H9 (cell line): ENCODE results near the gene EPB41L2. TPM values are rescaled to one million over a fixed set of nuclear protein-coding genes. Genes with fewer than 3 reads are reported as not detected.

Experiments
- DNase-seq: peaks from one replicate; pipeline ENCODE4 v3.0.0-alpha.2; 2017
- H2AFZ ChIP-seq: one replicate; pipeline ENCODE4 v1.6.1; 2013; ENCODE audit warnings: mild to moderate bottlenecking, low read length, control low read depth, moderate library complexity
- H2AK5ac ChIP-seq: 2 replicates; pipeline ENCODE4 v1.6.1; 2013; ENCODE audit warnings: low read length, control low read depth, mixed read lengths; ENCODE audit not compliant: insufficient read length
- H2BK120ac ChIP-seq: one replicate; pipeline ENCODE4 v1.6.1; 2013; ENCODE audit warnings: low read depth, mild to moderate bottlenecking, low read length, control low read depth, inconsistent platforms; ENCODE audit not compliant: poor library complexity, severe bottlenecking
- H2BK12ac ChIP-seq: 2 replicates; pipeline ENCODE4 v1.6.1; 2013; ENCODE audit warnings: low read length, control low read depth, mixed read lengths, low read depth; ENCODE audit not compliant: insufficient read length
- H2BK15ac ChIP-seq: 2 replicates; pipeline ENCODE4 v1.6.1; 2013; ENCODE audit warnings: low read depth, low read length, control low read depth
- H2BK20ac ChIP-seq: one replicate; pipeline ENCODE4 v1.6.1; 2013; ENCODE audit warnings: low read depth, mild to moderate bottlenecking, low read length, control low read depth, inconsistent platforms; ENCODE audit not compliant: poor library complexity, severe bottlenecking
- H2BK5ac ChIP-seq: 2 replicates; pipeline ENCODE4 v1.6.1; 2013; ENCODE audit warnings: low read length, control low read depth, mixed read lengths; ENCODE audit not compliant: insufficient read length
- H3K14ac ChIP-seq: 2 replicates; pipeline ENCODE4 v1.6.1; 2013; ENCODE audit warnings: low read length, control low read depth; ENCODE audit not compliant: insufficient read depth
- H3K18ac ChIP-seq: 2 replicates; pipeline ENCODE4 v1.6.1; 2013; ENCODE audit warnings: low read depth, mild to moderate bottlenecking, mixed read lengths, low read length, control low read depth; ENCODE audit not compliant: insufficient read length
- H3K23ac ChIP-seq: 2 replicates; pipeline ENCODE4 v1.6.1; 2013; ENCODE audit warnings: low read length, control low read depth, mixed read lengths, low read depth; ENCODE audit not compliant: insufficient read length
- H3K23me2 ChIP-seq: 2 replicates; pipeline ENCODE4 v1.6.1; 2013; ENCODE audit warnings: low read depth, mild to moderate bottlenecking, mixed read lengths, low read length, control low read depth; ENCODE audit not compliant: insufficient read length, poor library complexity, severe bottlenecking
- H3K27ac ChIP-seq: 2 replicates; pipeline ENCODE4 v1.5.1; 2013; ENCODE audit warnings: low read length, control low read depth, mixed read lengths, low read depth; ENCODE audit not compliant: insufficient read length
- H3K27me3 ChIP-seq: 2 replicates; pipeline ENCODE4 v1.6.1; 2013; ENCODE audit warnings: low read length, control low read depth, inconsistent platforms; ENCODE audit not compliant: insufficient read depth
- H3K4ac ChIP-seq: 2 replicates; pipeline ENCODE4 v1.6.1; 2013; ENCODE audit warnings: low read depth, mild to moderate bottlenecking, control low read depth, inconsistent platforms, low read length, moderate library complexity
- H3K4me1 ChIP-seq: 2 replicates; pipeline ENCODE4 v1.6.1; 2013; ENCODE audit warnings: low read length, control low read depth, inconsistent platforms; ENCODE audit not compliant: insufficient read depth
- H3K4me2 ChIP-seq: 2 replicates; pipeline ENCODE4 v1.6.1; 2013; ENCODE audit warnings: low read length, control low read depth, mixed read lengths; ENCODE audit not compliant: insufficient read length, insufficient read depth
- H3K56ac ChIP-seq: 2 replicates; pipeline ENCODE4 v1.6.1; 2013; ENCODE audit warnings: low read depth, mild to moderate bottlenecking, mixed read lengths, low read length, control low read depth; ENCODE audit not compliant: insufficient read length
- H3K79me1 ChIP-seq: 2 replicates; pipeline ENCODE4 v1.6.1; 2013; ENCODE audit warnings: low read depth, mild to moderate bottlenecking, moderate library complexity, low read length, control low read depth, inconsistent platforms; ENCODE audit not compliant: insufficient read depth, poor library complexity, severe bottlenecking
- H3K79me2 ChIP-seq: 2 replicates; pipeline ENCODE4 v1.6.1; 2013; ENCODE audit warnings: low read length, control low read depth, inconsistent platforms; ENCODE audit not compliant: insufficient read depth
- H3K9ac ChIP-seq: 2 replicates; pipeline ENCODE4 v1.6.1; 2013; ENCODE audit warnings: low read length, control low read depth, mixed read lengths; ENCODE audit not compliant: insufficient read length; ENCODE audit errors: extremely low read depth
- H3K9me3 ChIP-seq: one replicate; pipeline ENCODE4 v1.6.1; 2013; ENCODE audit warnings: low read depth, low read length, inconsistent platforms; ENCODE audit not compliant: control insufficient read depth
- H3T11ph ChIP-seq: one replicate; pipeline ENCODE4 v1.6.1; 2013; ENCODE audit warnings: mild to moderate bottlenecking, low read length, control low read depth, inconsistent platforms
- H4K20me1 ChIP-seq: one replicate; pipeline ENCODE4 v1.6.1; 2013; ENCODE audit not compliant: control insufficient read depth, insufficient read length, insufficient read depth
- H4K5ac ChIP-seq: 2 replicates; pipeline ENCODE4 v1.6.1; 2013; ENCODE audit warnings: low read depth, mild to moderate bottlenecking, mixed read lengths, low read length, control low read depth; ENCODE audit not compliant: insufficient read length
- H4K8ac ChIP-seq: replicated peaks from 2 replicates; pipeline ENCODE4 v1.6.1; 2013; ENCODE audit warnings: low read length, control low read depth, mixed read lengths, low read depth; ENCODE audit not compliant: insufficient read length
- H4K91ac ChIP-seq: 2 replicates; pipeline ENCODE4 v1.6.1; 2013; ENCODE audit warnings: low read depth, mild to moderate bottlenecking, moderate library complexity, mixed read lengths, low read length, control low read depth; ENCODE audit not compliant: insufficient read length
- H3K27ac Mint-ChIP-seq, 3 experiments: 2 replicates in 2 of 3; 3 replicates in 1 of 3; pipeline ENCODE4 v1.8.0; 2020 to 2021; ENCODE audit warnings: mixed read lengths in 3 of 3, mild to moderate bottlenecking in 1 of 3, moderate library complexity in 1 of 3
- H3K27me3 Mint-ChIP-seq: 2 replicates; pipeline ENCODE4 v1.8.0; 2021; ENCODE audit warnings: low read depth, mild to moderate bottlenecking, moderate library complexity, mixed read lengths
- H3K36me3 Mint-ChIP-seq, 3 experiments: 2 replicates in 2 of 3; 3 replicates in 1 of 3; pipeline ENCODE4 v1.8.0; 2020 to 2021; ENCODE audit warnings: low read depth in 3 of 3, mixed read lengths in 3 of 3; ENCODE audit not compliant: insufficient read depth in 1 of 3
- H3K4me1 Mint-ChIP-seq, 2 experiments: 2 replicates each; pipeline ENCODE4 v1.8.0; 2020; ENCODE audit warnings: mixed read lengths in 2 of 2
- H3K4me3 Mint-ChIP-seq, 2 experiments: 2 replicates in 1 of 2; 3 replicates in 1 of 2; pipeline ENCODE4 v1.8.0; 2020 to 2021; ENCODE audit warnings: mild to moderate bottlenecking in 2 of 2, mixed read lengths in 2 of 2, moderate library complexity in 1 of 2
- H3K9me3 Mint-ChIP-seq, 2 experiments: 2 replicates in 1 of 2; 3 replicates in 1 of 2; pipeline ENCODE4 v1.8.0; 2020; ENCODE audit warnings: mild to moderate bottlenecking in 2 of 2, mixed read lengths in 2 of 2, moderate library complexity in 1 of 2
- WGBS: extraction: QIAGEN DNeasy Blood & Tissue Kit; methylation state at CpG from one replicate; pipeline ENCODE4 v1.1.7; 2013; ENCODE audit warnings: missing lambda C conversion rate, low lambda C conversion rate, mixed read lengths; ENCODE audit not compliant: insufficient read length; ENCODE audit errors: extremely low coverage; 5-methylcytosine and 5-hydroxymethylcytosine counted together
- total RNA-seq: library from RNA; stranded (reverse); gene quantifications from 2 replicates; pipeline ENCODE4 v1.2.1, GENCODE V29; 2021
- TF ChIP-seq, protein P1 (sequence below): fragments of 200-600 bp; sonication (generic); conservative IDR thresholded peaks from 3 replicates; pipeline ENCODE4 v1.8.0; 2021; ENCODE audit warnings: antibody characterized with exemption, mild to moderate bottlenecking

The EPB41L2 gene
- total RNA-seq, 1 experiment from 2014 or later = 90.2 TPM

GRCh38 chr6:130920969-130921368, 142.1 kb downstream of the EPB41L2 start:
- no CpG with 5 or more reads among the region's 4 CpGs for WGBS

More at GRCh38 chr6:130920969-130921368, 142.1 kb downstream of the EPB41L2 start:
- no peaks in the 10 kb centered on the region for H3K27me3 ChIP-seq
- no peak overlapping the region for H4K8ac ChIP-seq
- H2BK12ac ChIP-seq = no peak overlapping the region
- H3K27ac ChIP-seq = no peak overlapping the region
- H3K14ac ChIP-seq = no peak overlapping the region
- H2BK20ac ChIP-seq = no peak overlapping the region
- no peaks in the 10 kb centered on the region for H3K27me3 Mint-ChIP-seq
- no peaks in the 10 kb centered on the region; a peak in 1 of 5 replicates for H3K9me3 Mint-ChIP-seq
- H3K18ac ChIP-seq = no peak overlapping the region
- H2BK120ac ChIP-seq = no peak overlapping the region
- H2AFZ ChIP-seq = no peak overlapping the region
- no peak overlapping the region for H3K4ac ChIP-seq
- H3K23ac ChIP-seq = no peak overlapping the region
- no peaks in the 10 kb centered on the region for H3K9me3 ChIP-seq
- TF ChIP-seq, protein P1, sequence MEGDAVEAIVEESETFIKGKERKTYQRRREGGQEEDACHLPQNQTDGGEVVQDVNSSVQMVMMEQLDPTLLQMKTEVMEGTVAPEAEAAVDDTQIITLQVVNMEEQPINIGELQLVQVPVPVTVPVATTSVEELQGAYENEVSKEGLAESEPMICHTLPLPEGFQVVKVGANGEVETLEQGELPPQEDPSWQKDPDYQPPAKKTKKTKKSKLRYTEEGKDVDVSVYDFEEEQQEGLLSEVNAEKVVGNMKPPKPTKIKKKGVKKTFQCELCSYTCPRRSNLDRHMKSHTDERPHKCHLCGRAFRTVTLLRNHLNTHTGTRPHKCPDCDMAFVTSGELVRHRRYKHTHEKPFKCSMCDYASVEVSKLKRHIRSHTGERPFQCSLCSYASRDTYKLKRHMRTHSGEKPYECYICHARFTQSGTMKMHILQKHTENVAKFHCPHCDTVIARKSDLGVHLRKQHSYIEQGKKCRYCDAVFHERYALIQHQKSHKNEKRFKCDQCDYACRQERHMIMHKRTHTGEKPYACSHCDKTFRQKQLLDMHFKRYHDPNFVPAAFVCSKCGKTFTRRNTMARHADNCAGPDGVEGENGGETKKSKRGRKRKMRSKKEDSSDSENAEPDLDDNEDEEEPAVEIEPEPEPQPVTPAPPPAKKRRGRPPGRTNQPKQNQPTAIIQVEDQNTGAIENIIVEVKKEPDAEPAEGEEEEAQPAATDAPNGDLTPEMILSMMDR = no peak
- H3K23me2 ChIP-seq = no peaks in the 10 kb centered on the region
- H4K5ac ChIP-seq = no peak overlapping the region
- peaks cover 3 to 12% (median 5%) of the 10 kb centered on the region in 3 experiments; a peak in 5 of 7 replicates for H3K36me3 Mint-ChIP-seq
- no peak overlapping the region for H3K9ac ChIP-seq
- H3K4me2 ChIP-seq = no peak overlapping the region
- H3K4me1 Mint-ChIP-seq = peaks cover 4% of the 10 kb centered on the region in 2 experiments; a peak in 2 of 4 replicates
- H3K27ac Mint-ChIP-seq = no peak overlapping the region
- H3K4me1 ChIP-seq = no peaks in the 10 kb centered on the region; the same call in 1 of the 2 replicates
- no peaks in the 10 kb centered on the region for H3K79me2 ChIP-seq
- H2AK5ac ChIP-seq = no peak overlapping the region
- no peak overlapping the region for H2BK15ac ChIP-seq
- no peak overlapping the region for H3K56ac ChIP-seq
- no peak overlapping the region for H2BK5ac ChIP-seq
- DNase-seq = no peak
- H4K20me1 ChIP-seq = no peaks in the 10 kb centered on the region
- no peak overlapping the region for H4K91ac ChIP-seq
- H3K4me3 Mint-ChIP-seq = no peak overlapping the region
- no peaks in the 10 kb centered on the region for H3K79me1 ChIP-seq
- no peak overlapping the region for H3T11ph ChIP-seq
